HG03066 (cell line): ENCODE results near the gene CYP21A2.
"Not testable (repeated sequence)": the region's sequence is repeated elsewhere in the genome, so short reads cannot be mapped to it uniquely, and the experiment has no call there.

Experiments
- ATAC-seq: cut with Tn5 transposase; IDR thresholded peaks from one replicate; pipeline ENCODE4 v1.9.1; 2021; ENCODE audit warnings: low read depth; ENCODE audit not compliant: unreplicated experiment

CYP21A2 gene

GRCh38 chr6:32049736-32050135, 11.5 kb downstream of the CYP21A2 start:
- not testable (repeated sequence) for ATAC-seq

- no peak for ATAC-seq
Measured at GRCh38 chr6:32050562-32050961, 12.3 kb downstream of the CYP21A2 start.

GRCh38 chr6:32052626-32053025, 14.4 kb downstream of the CYP21A2 start:
- ATAC-seq = not testable (repeated sequence)

GRCh38 chr6:32053314-32053713, 15.1 kb downstream of the CYP21A2 start:
- ATAC-seq = not testable (repeated sequence)

GRCh38 chr6:32055756-32056155, 17.5 kb downstream of the CYP21A2 start:
- not testable (repeated sequence) for ATAC-seq

GRCh38 chr6:32056254-32056653, 18.0 kb downstream of the CYP21A2 start:
- no peak for ATAC-seq

GRCh38 chr6:32057966-32058365, 19.8 kb downstream of the CYP21A2 start:
- no peak for ATAC-seq

GRCh38 chr6:32058511-32058963, 20.3 kb downstream of the CYP21A2 start:
- no peak for ATAC-seq

- ATAC-seq = no peak
Measured at GRCh38 chr6:32060966-32061655, 22.9 kb downstream of the CYP21A2 start.

- no peak for ATAC-seq
Measured at GRCh38 chr6:32064706-32065105, 26.5 kb downstream of the CYP21A2 start.

GRCh38 chr6:32067521-32067920, 29.3 kb downstream of the CYP21A2 start:
- not testable (repeated sequence) for ATAC-seq

- not testable (repeated sequence) for ATAC-seq
Measured at GRCh38 chr6:32068315-32068714, 30.1 kb downstream of the CYP21A2 start.

GRCh38 chr6:32068867-32069266, 30.7 kb downstream of the CYP21A2 start:
- ATAC-seq = no peak

GRCh38 chr6:32069460-32069859, 31.2 kb downstream of the CYP21A2 start:
- no peak for ATAC-seq

- no peak for ATAC-seq
Measured at GRCh38 chr6:32069878-32070515, 31.8 kb downstream of the CYP21A2 start.

GRCh38 chr6:32070814-32071543, 32.8 kb downstream of the CYP21A2 start:
- no peak for ATAC-seq

GRCh38 chr6:32073101-32073500, 34.9 kb downstream of the CYP21A2 start:
- no peak for ATAC-seq

- no peak for ATAC-seq
Measured at GRCh38 chr6:32073613-32074012, 35.4 kb downstream of the CYP21A2 start.

- ATAC-seq = no peak
Measured at GRCh38 chr6:32074996-32075532, 36.8 kb downstream of the CYP21A2 start.

- no peak for ATAC-seq
Measured at GRCh38 chr6:32075781-32076180, 37.6 kb downstream of the CYP21A2 start.

GRCh38 chr6:32076321-32076809, 38.1 kb downstream of the CYP21A2 start:
- ATAC-seq = no peak
